Lower leg skin (tissue), 3 donors: Measurements from ENCODE around the gene CTNNA2.

ENCODE experiments used
- CTCF ChIP-seq, 3 donors: fragments of 450-650 bp; IDR thresholded peaks; one replicate each; pipeline ENCODE4 v1.5.1; 2016; ENCODE audit warnings: antibody characterized with exemption in 3 of 3, mild to moderate bottlenecking in 3 of 3, moderate library complexity in 2 of 3
- POLR2A ChIP-seq, 2 donors: fragments of 450-650 bp; IDR thresholded peaks; one replicate each; pipeline ENCODE4 v1.6.1; 2016 to 2017; ENCODE audit warnings: antibody characterized with exemption in 2 of 2, mild to moderate bottlenecking in 1 of 2, moderate library complexity in 1 of 2

- TF ChIP-seq CTCF (IDR thresholded peaks at IDR 0.05) (no peak), POLR2A (IDR thresholded peaks at IDR 0.05) (no peak)
Observed at GRCh38 chr2:79960035-79960434, 447.2 kb downstream of the CTNNA2 start.
